Mammary epithelial cell (primary cell): Measurements from ENCODE around the gene ZFR2.

Experiments used
- CTCF ChIP-seq, 2 donors: IDR thresholded peaks in 1 of 2; conservative IDR thresholded peaks in 1 of 2; 2 replicates each; pipeline ENCODE4 v1.5.1; 2011 to 2012; ENCODE audit warnings: inconsistent platforms in 2 of 2, low read length in 2 of 2, mild to moderate bottlenecking in 2 of 2, control low read depth in 1 of 2, low read depth in 1 of 2; ENCODE audit not compliant: insufficient read depth in 1 of 2; ENCODE audit errors: extremely low read depth in 1 of 2
- EZH2 ChIP-seq: IDR thresholded peaks from 2 replicates; pipeline ENCODE4 v1.6.1; 2012; ENCODE audit warnings: low read length, inconsistent platforms, borderline replicate concordance

GRCh38 chr19:3830621-3831589, 37.9 kb downstream of the ZFR2 start:
- no peak for TF ChIP-seq CTCF (conservative IDR thresholded peaks at IDR 0.05 in 1 of 2, IDR thresholded peaks at IDR 0.05 in 1 of 2; ENCODE audit: extremely low read depth in 1 of 2, insufficient read depth in 1 of 2, low read depth in 1 of 2, low read length in 2 of 2)
- TF ChIP-seq EZH2, result no peak
